HG03196 (cell line): Measurements from ENCODE around the gene RGS11.

ENCODE experiments used
- ATAC-seq: cut with Tn5 transposase; IDR thresholded peaks from one replicate; pipeline ENCODE4 v1.9.1; 2021; ENCODE audit not compliant: unreplicated experiment

RGS11 gene

DNA sequence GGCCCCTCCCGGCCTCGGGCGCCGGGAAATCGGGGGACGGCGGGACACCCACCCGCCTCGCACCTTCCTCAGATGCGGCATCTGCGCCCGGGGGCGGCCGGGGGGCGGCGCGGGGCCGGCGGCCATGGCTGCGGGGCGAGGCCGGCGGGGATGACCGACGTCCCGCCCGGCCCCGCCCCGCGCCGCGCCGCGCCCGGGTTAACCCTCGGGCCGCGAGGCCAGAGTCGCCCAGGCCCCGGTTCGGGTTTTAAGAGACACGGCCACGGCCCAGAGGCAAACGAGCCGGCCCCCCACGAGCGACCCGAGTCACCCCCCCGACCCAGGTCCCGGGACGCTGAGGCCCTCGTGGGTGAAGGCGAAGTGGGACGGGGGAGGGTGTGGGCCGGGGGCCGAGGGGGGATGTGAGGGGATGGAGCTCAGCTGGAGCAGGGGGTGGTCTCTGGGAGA lies at the start of gene RGS11:
Gene RGS11, minus strand, starts transcription at position 159 of the 447 bp plus-strand sequence. Its CDS starts 33 bp downstream, at position 126.
- no peak for ATAC-seq

DNA sequence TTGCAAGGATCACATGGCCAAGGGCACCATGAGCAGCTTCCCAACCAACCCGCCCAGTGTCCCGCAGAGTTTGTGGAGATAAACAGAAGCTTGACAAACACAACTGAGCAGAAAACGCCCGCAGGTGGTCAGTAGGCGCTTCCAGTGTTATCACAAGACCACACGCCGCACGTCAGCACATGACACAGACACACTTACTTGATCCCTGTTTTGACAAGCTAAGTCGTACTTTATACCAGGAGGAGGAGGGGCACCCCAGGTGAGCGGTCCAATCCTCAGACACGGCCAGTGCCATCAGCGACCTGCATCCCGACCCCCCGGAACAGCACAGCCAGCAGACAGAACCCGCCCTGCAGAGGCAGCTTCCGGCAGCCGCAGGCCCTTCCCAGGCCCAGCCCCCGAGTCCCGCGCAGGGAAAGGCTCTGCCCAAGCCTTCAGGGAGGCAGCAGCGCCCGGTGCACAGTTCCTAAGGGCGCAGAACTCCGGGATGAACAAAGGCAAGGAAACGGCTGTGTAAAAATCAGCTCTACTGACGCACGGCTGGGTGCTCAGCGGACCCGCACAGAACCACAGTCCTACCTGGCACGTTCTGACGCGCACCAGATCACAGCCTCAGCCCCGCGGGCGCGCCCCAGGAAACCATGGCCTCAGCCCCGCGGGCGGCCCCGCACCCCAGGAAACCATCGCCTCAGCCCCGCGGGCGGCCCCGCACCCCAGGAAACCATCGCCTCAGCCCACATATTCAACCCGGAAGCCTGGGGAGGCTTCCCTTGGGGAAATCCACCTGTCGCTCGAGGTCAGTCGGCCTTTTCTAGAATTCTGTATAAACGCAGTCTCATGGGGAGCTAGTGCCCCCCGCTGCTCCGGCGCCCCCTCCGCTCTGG lies 48.9 kb upstream of the RGS11 start:
- ATAC-seq = no peak

DNA sequence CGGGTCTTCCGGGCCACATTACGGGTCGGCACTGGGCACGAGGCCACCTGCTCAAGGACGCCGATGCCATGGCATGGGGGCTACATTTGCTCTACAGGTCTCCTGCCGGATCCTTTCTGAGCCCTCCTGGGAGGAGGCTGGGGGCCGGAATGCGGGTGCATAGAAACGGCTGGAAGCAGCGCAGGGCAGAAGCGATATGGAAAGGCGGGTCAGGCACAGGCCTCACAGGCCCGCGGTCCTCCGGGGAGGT lies 48.4 kb upstream of the RGS11 start:
- no peak for ATAC-seq

GRCh38 chr16:322476-323143 lies 46.9 kb upstream of the RGS11 start:
- no peak for ATAC-seq

DNA sequence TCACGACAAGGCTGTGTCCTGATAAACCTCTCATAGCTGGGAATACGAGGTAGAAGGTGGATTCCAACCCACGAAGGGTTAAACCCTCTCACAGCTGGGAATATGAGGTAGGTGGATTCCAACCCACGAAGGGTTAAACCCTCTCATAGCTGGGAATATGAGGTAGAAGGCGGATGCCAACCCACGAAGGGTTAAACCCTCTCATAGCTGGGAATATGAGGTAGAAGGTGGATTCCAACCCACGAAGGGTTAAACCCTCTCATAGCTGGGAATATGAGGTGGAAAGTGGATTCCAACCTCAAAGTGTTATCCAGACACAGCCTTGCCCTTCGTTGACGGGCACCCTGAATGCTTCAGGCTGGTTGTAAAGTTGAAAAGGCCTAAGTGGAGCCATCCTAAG lies 45.8 kb upstream of the RGS11 start:
- no peak for ATAC-seq

- ATAC-seq = no peak
Observed at GRCh38 chr16:320206-320605, 44.5 kb upstream of the RGS11 start.

DNA sequence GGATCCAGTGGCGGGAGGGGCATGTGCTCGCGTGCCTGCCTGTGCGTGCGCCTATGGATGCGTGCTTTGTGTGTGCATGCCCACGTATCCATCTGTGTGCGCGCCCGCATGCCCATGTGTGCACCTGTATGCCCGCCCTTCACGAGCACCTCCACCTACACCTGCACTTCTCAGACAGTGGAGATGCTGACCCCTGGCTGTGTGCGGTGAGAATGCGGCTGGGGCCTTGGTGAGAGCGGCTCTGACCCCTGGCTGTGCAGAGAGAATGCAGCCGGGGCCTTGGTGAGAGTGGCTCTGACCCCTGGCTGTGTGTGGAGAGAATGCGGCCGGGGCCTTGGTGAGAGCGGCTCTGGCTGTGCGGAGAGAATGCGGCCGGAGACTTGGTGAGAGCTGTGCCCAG lies 42.9 kb upstream of the RGS11 start:
- no peak for ATAC-seq

DNA sequence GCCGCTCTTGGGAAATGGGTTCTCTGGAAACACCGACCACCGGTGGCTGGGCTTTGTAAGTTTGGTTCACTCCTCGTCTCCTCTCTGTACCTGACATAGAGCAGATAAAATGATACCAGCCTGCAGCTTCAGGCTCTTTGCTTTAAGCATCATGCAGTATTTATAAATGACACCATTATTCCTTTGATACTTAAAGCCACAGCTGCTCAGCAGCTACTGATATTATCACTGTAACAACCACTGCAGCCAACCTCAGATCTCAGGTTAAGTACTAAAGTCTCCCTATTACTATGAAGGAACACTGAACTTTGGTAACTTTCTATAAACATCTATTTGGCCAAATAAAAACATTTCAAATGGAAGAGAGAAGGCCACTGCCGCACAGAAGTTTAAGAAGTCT lies 41.8 kb upstream of the RGS11 start:
- no peak for ATAC-seq

DNA sequence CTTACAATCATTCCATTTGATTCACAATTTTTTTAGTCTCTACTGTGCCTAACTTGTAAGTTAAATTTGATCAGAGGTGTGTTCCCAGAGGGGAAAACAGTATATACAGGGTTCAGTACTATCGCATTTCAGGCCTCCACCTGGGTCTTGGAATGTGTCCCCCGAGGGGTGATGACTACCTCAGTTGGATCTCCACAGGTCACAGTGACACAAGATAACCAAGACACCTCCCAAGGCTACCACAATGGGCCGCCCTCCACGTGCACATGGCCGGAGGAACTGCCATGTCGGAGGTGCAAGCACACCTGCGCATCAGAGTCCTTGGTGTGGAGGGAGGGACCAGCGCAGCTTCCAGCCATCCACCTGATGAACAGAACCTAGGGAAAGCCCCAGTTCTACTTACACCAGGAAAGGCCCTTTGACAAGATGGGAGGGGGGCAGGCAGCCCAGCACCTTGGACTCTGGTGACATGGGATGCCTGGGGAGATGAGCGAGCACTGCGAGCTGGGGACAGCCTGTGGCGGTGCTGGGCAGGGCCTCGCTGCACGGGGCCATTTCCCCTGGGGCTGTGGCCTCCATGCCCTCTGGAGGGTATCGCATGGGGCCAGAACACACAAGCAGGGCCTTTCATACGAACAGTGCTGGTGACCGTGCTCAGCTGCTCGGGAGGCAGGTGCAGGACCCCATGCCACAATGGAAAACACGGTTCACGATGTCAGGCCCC lies 41.2 kb upstream of the RGS11 start:
- no peak for ATAC-seq

GRCh38 chr16:314795-315299 lies 39.1 kb upstream of the RGS11 start:
- ATAC-seq = no peak

- ATAC-seq = no peak
Observed at GRCh38 chr16:314351-314750, 38.6 kb upstream of the RGS11 start.

DNA sequence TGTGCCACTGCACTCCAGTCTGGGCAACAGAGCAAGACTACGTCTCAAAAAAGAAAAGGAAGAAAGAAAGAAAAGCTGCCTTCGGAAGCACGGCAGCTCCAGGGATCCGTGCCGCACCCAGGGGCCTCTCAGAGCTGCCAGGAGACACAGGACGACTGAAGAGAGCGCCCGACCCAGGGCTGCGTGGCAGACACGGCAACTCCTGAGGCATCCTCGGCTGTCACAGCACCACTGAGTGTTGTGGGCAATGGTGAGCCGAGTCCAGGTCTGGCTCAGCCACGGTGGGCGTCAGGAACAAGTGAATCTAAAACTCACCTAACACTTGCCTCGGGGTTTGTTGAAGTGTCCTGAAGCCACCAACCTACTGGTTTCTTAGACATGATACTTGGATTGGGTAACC lies 36.0 kb upstream of the RGS11 start:
- ATAC-seq = no peak

- no peak for ATAC-seq
Observed at GRCh38 chr16:309476-309875, 33.7 kb upstream of the RGS11 start.

DNA sequence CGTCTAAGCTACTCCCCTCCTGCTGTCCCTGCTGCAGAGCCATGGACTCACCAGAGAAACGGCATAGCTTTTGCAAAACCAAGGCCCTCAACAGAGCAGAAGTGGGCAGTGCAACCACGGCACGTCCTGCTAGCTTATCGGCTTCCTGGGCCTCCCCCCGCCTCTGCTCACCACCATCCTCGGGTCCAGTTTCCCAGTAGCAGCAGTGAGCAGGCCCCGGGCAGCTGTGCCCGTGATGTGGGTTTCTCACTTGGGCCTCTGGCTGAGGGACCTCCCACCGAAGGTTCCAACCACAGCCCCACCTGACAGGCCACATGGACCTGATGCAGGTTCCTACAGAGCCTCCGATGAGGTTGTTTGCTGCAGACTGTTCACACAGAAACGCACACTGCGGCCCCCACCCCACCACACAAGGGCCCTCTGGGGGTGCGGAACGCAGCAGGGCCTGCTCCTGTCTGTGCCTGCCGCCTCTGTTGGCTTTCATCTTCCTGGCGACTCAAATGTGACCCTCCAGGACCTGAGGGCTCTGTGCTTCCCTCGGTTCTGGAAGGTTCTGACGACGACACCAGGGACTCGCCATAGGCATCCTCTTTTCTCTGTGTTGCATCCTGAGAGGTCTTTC lies 32.1 kb upstream of the RGS11 start:
- ATAC-seq = no peak

- ATAC-seq = no peak
Observed at GRCh38 chr16:306911-307370, 31.2 kb upstream of the RGS11 start.

- no peak for ATAC-seq
Observed at GRCh38 chr16:305916-306626, 30.3 kb upstream of the RGS11 start.

DNA sequence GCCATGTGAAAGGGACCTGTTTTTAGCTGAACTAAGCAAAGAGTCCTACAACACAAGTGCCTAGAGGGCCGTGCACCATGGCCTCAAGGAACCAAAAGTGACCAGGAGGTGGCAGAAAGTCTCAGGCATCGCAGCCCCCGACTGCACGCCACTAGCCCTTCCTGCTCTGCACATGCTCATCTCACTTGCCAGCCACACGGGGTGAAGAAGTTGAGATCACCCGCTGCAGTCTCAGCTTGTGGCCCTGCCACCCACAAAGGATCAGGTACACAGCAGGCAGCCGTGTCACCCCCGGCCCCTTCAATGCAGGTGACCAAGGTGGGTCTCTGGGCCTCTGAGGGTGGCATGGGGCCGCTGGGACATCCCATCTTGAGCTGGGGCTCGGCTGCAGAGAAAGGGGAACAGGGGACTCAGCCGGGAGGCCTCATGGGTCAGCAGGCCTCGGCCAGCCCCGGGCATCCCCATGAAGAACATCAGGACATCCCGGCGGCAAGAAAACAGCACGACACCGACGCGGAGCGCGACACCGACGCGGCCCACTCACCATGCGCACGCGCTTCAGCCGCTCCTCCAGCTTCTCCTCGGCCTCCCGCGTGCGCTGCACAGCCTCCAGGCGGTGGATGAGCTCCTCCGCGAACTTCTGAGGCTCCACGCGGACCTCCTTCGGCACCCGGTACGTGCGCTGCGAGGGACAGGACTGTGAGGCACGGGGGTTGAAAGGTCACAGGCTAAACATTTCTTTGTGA lies 28.2 kb upstream of the RGS11 start:
- no peak for ATAC-seq

- no peak for ATAC-seq
Observed at GRCh38 chr16:301950-302349, 26.2 kb upstream of the RGS11 start.

DNA sequence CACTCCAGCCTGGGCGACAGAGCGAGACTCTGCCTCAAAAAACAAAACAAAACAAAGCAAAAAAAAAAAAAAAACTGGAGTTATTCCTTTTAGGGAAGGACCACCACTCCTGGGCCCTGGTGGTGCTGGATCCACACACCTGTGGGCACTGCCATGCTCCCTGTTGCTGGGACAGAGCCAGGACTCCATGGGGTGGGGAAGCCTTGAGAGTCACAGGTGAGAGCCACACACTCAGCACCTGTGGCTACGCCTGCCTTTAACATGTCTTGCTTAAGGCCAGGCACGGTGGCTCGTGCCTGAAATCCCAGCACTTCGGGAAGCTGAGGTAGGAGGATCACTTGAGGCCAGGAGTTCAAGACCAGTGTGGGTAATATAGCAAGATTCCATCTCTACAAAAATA lies 25.5 kb upstream of the RGS11 start:
- ATAC-seq = no peak

GRCh38 chr16:297832-298231 lies 22.1 kb upstream of the RGS11 start:
- no peak for ATAC-seq
